Activated T-helper 1 cell treated with anti-CD3 and anti-CD28 coated beads, Interleukin-12 subunit alpha, Interleukin-12 subunit beta, Interleukin-2, Interleukin-4 antibody, amounts not matched to agents 30 ng/mL and 10 ng/mL and 1 ng/mL, durations not matched to agents 14 hours and 24 hours and 36 hours (primary cell): ENCODE measurements around the gene NSD1. TPM values are rescaled to one million over a fixed set of nuclear protein-coding genes. Genes with fewer than 3 reads are reported as not detected.
A peak's percentile ranks its signal among the peaks of the same experiment; 100 is the strongest.

Experiments
- DNase-seq: peaks from one replicate; pipeline ENCODE4 v3.0.0; 2021; ENCODE audit warnings: low spot score
- H3K27ac Mint-ChIP-seq: one replicate; pipeline ENCODE4 v1.8.0; 2021; ENCODE audit warnings: mild to moderate bottlenecking, mixed read lengths
- H3K27me3 Mint-ChIP-seq: one replicate; pipeline ENCODE4 v1.8.0; 2022; ENCODE audit warnings: mild to moderate bottlenecking, moderate library complexity, mixed read lengths; ENCODE audit not compliant: insufficient read depth
- H3K36me3 Mint-ChIP-seq: one replicate; pipeline ENCODE4 v1.8.0; 2021; ENCODE audit warnings: low read depth, mixed read lengths
- H3K4me1 Mint-ChIP-seq: one replicate; pipeline ENCODE4 v1.8.0; 2021; ENCODE audit warnings: low read depth, mixed read lengths
- H3K4me3 Mint-ChIP-seq: one replicate; pipeline ENCODE4 v1.8.0; 2021; ENCODE audit warnings: mild to moderate bottlenecking, moderate library complexity, mixed read lengths
- H3K9me3 Mint-ChIP-seq: one replicate; pipeline ENCODE4 v1.8.0; 2021; ENCODE audit warnings: mixed read lengths
- intact Hi-C: fragments of 100-400 bp; cut with micrococcal nuclease; formaldehyde crosslinking; loops from one replicate; pipeline ENCODE4 v1.15.1; 2024
- total RNA-seq: library from RNA; stranded (reverse); gene quantifications from 2 replicates; pipeline ENCODE4 v1.2.3, GENCODE V29; 2022

Gene NSD1
- total RNA-seq, 1 donor from 2014 or later: 108 TPM

- peak overlapping the region; percentile 44 for H3K27ac Mint-ChIP-seq
- H3K9me3 Mint-ChIP-seq: no peaks in the 10 kb centered on the region
- H3K4me3 Mint-ChIP-seq: peak overlapping the region; percentile 89
- no peaks in the 10 kb centered on the region for H3K27me3 Mint-ChIP-seq
- H3K4me1 Mint-ChIP-seq: peaks cover 61% of the 10 kb centered on the region
- DNase-seq: peak; percentile 68
- intact Hi-C loops: loop anchor here (5.0 kb wide), 3 partner anchors 302 to 843 kb away; partner anchors contain the start of genes NHP2, RNF44 and UIMC1
- peaks cover 29% of the 10 kb centered on the region for H3K36me3 Mint-ChIP-seq
Observed at GRCh38 chr5:177309351-177310191, 176.0 kb downstream of the NSD1 start.

GRCh38 chr5:177310332-177310731 is 176.8 kb downstream of the NSD1 start:
- Mint-ChIP-seq H3K4me1 (peaks cover 53% of the 10 kb centered on the region), H3K27ac (no peak overlapping the region)

DNA sequence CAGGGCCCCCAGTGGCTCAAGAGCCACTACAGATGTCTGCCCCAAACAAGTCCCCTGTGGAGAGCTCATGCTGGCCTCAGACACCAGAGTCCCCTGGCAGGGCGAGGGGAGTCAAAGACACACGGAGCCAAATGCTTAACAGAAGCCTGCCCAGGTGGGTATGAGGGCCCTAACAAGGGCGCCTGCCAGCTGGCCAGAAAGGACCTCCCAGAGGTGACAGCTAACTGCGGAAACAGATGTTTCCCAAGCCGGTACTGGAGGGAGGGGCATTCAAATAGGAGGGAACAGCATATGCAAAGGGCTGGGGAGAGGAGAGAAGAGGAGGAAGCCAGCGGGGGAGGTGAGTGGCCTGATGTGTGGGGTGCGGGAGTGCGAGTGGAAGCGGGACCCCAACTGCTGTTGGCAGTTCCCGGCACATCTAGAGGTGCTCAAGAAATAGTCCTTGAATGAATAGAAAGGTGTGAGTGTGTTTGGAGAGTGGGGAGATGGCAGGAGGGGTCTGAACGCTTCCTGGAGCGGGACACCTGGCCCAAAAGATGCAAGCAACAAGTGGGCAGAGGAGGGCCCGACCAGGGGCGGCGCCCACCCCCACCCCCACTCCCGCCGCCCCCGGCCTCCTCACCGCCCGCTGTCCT is 177.3 kb downstream of the NSD1 start:
- H3K27ac Mint-ChIP-seq: peak overlapping the region; percentile 85
- H3K9me3 Mint-ChIP-seq: no peaks in the 10 kb centered on the region
- H3K4me1 Mint-ChIP-seq: peaks cover 49% of the 10 kb centered on the region
- no peaks in the 10 kb centered on the region for H3K27me3 Mint-ChIP-seq
- intact Hi-C loops: loop anchor here (1.0 to 5.0 kb wide), 4 partner anchors 8 to 841 kb away; partner anchors contain the start of genes NHP2, PRELID1, RAB24 and RNF44
- peak overlapping the region; percentile 89 for H3K4me3 Mint-ChIP-seq
- H3K36me3 Mint-ChIP-seq: peaks cover 16% of the 10 kb centered on the region
- DNase-seq: no peak

More at GRCh38 chr5:177310332-177310731, 176.8 kb downstream of the NSD1 start:
- no peak for DNase-seq
- no peaks in the 10 kb centered on the region for H3K9me3 Mint-ChIP-seq
- peak overlapping the region; percentile 89 for H3K4me3 Mint-ChIP-seq
- no peaks in the 10 kb centered on the region for H3K27me3 Mint-ChIP-seq
- peaks cover 21% of the 10 kb centered on the region for H3K36me3 Mint-ChIP-seq
- intact Hi-C loops: loop anchor here (5.0 kb wide), 3 partner anchors 303 to 842 kb away; partner anchors contain the start of genes NHP2, RNF44 and UIMC1

- Mint-ChIP-seq H3K4me3 (peak overlapping the region; percentile 87), H3K9me3 (no peaks in the 10 kb centered on the region), H3K4me1 (peaks cover 49% of the 10 kb centered on the region), H3K27ac (peak overlapping the region; percentile 74), H3K27me3 (no peaks in the 10 kb centered on the region), H3K36me3 (peaks cover 13% of the 10 kb centered on the region)
- no peak for DNase-seq
- intact Hi-C loops: loop anchor here (1.0 to 5.0 kb wide), 4 partner anchors 8 to 841 kb away; partner anchors contain the start of genes NHP2, PRELID1, RAB24 and RNF44
Observed at GRCh38 chr5:177311392-177311722, 177.8 kb downstream of the NSD1 start.

- Mint-ChIP-seq H3K9me3 (no peaks in the 10 kb centered on the region), H3K4me1 (peaks cover 44% of the 10 kb centered on the region), H3K27ac (peak within 1 kb of the TSS; percentile 85), H3K36me3 (peaks cover 7% of the 10 kb centered on the region), H3K4me3 (peak within 1 kb of the TSS; percentile 89), H3K27me3 (no peaks in the 10 kb centered on the region)
- peak; percentile 96 for DNase-seq
- intact Hi-C loops: loop anchor here (1.0 to 5.0 kb wide), 9 partner anchors 9 to 840 kb away; partner anchors contain the start of genes DDX41, GRK6, LMAN2 and NHP2
Observed at GRCh38 chr5:177311723-177312648, 178.4 kb downstream of the NSD1 start, which contains the start of gene MXD3. TSS of gene MXD3 (minus strand) at chr5:177311898. CDS start at chr5:177311830, 68 bp downstream.

- H3K4me3 Mint-ChIP-seq: peak overlapping the region; percentile 87
- peak overlapping the region; percentile 84 for H3K27ac Mint-ChIP-seq
- intact Hi-C loops: loop anchor here (1.0 to 5.0 kb wide), 9 partner anchors 39 to 840 kb away; partner anchors contain the start of genes DDX41, GRK6, LMAN2 and NHP2
- peaks cover 9% of the 10 kb centered on the region for H3K36me3 Mint-ChIP-seq
- DNase-seq: peak; percentile 50
- peaks cover 43% of the 10 kb centered on the region for H3K4me1 Mint-ChIP-seq
- H3K27me3 Mint-ChIP-seq: no peaks in the 10 kb centered on the region
- H3K9me3 Mint-ChIP-seq: no peaks in the 10 kb centered on the region
Observed at GRCh38 chr5:177312649-177313181, 179.1 kb downstream of the NSD1 start.

DNA sequence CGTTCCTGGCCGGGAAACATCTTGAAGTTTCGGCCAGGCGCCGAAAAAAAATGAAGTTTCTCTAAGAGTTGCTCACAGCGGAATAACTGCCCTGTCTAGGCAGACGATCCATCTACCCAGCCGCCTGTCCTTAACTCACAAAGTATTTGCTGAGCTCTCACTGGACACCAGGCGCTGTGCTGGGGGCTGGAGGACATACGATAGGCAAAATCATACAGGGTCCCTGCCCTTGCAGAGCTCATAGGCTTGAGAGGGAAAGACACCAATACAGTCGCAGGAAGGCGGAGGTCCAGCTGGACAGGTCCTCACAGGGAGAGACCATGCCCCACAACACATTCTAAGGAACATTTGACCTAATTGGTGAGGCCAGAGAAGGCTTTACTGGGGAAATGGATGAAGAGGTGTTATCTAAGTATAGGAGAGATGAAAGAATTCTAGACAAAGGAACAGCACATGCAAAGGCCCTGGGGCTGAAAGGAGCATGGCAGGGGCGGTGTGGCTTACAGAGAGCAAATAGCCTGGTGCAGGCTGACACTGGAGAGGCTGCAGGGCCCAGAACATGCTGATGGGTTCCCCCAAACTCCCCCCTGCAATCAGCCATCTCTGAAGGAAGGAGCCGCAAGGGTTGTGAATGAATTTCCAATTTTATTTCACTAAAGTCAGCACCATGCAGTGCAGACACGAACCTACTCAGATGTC is 180.1 kb downstream of the NSD1 start:
- Mint-ChIP-seq H3K4me3 (no peak overlapping the region), H3K27ac (no peak overlapping the region), H3K9me3 (no peaks in the 10 kb centered on the region), H3K4me1 (peaks cover 48% of the 10 kb centered on the region), H3K27me3 (no peaks in the 10 kb centered on the region), H3K36me3 (peaks cover 9% of the 10 kb centered on the region)
- DNase-seq: no peak
- intact Hi-C loops: loop anchor here (1.0 to 5.0 kb wide), 6 partner anchors 203 to 839 kb away; partner anchors contain the start of genes DDX41, NHP2, RNF44 and TMED9

DNA sequence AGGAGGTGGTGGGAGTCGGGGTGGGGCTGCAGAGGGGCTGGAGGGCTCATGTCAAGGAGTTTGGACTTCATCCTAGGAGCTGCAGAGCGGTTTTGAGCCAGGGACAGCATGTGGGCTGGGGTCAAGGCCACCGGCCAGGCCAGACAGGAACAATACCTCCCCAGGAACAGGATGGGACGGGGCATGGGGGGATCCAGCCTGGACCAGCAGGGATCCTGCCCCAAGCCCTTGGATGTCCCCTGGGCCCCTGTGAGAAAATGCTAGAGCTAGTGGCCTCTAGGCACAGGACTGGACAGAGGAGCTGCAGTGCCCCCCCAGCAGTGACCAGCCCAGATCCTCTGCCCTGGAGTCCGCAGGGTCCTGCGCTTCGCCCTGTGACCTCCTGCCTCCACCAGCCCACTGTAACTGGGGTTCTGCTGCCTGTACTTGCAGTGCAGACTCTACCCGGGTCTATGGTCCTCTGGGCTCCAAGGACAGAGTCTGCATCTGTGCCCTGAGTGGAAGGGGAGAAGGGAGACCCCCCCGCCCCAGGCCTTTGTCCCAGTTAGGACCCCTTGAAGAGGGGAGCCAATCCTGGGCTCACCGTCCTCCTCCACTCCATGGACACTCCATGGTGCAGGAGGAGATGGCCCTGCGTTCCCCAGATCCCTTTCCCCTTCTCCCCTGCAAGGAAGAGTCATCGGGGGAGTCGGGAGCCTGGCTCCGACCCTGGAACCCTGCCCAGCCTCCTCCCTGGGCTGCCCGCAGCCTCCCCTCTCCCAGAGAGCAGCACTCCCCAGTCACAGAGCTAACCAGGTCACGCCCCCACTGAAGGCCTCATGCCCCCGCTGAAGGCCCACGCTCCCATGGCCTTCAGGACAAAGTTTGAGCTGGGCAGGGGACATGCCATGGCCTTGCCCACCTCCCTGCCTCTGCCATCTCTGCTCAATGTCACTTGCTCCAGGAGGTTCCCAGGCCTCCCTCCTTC is 181.1 kb downstream of the NSD1 start:
- Mint-ChIP-seq H3K4me3 (no peak overlapping the region), H3K27ac (no peak overlapping the region), H3K9me3 (peaks cover 4% of the 10 kb centered on the region), H3K36me3 (peaks cover 9% of the 10 kb centered on the region), H3K4me1 (peaks cover 40% of the 10 kb centered on the region), H3K27me3 (no peaks in the 10 kb centered on the region)
- DNase-seq: no peak
- intact Hi-C loops: loop anchor here (5.0 kb wide), 3 partner anchors 307 to 838 kb away; partner anchors contain the start of genes NHP2, RNF44 and UIMC1

DNA sequence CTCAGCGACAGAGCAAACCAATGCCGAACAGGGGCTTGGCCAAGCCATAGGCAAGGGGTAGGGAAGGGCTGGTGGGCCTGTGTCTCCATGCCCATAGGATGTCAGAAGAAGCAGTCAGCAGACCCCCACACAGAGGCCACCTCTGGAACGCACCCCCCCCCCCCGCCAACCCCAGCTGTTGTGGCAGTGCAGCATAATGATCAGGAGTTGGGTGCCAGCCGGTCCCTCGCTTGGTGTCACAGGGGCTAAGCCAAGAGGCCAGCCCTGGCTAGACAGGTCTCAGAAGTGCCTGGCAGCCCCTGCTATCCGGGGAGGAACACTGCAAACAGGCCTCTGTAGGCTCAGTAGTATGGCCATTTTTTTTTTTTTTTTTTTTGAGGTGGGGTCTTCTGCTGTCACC is 181.8 kb downstream of the NSD1 start:
- DNase-seq: no peak
- no peaks in the 10 kb centered on the region for H3K27me3 Mint-ChIP-seq
- H3K36me3 Mint-ChIP-seq: peaks cover 11% of the 10 kb centered on the region
- H3K4me3 Mint-ChIP-seq: no peak overlapping the region
- H3K4me1 Mint-ChIP-seq: peaks cover 34% of the 10 kb centered on the region
- H3K9me3 Mint-ChIP-seq: peaks cover 5% of the 10 kb centered on the region
- H3K27ac Mint-ChIP-seq: no peak overlapping the region
- intact Hi-C loops: no loop called here

DNA sequence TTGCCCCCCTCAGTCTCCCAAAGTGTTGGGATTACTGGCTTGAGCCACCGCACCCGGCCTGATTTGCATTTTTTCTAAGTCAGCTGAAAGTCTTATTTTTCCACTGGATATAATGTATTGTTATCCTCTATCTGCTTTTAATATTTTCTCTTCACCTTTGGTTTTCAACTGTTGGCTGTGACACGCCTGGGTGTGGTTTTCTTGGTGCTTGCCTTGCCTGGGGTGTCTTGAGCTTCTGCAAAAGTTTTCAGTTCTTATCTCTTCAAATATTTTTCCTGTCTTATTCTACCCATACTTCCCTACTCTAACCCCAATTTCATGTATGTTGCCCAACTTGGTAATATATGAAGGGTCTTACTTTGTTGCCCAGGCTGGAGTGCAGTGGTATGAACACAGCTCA is 182.4 kb downstream of the NSD1 start:
- Mint-ChIP-seq H3K4me1 (peaks cover 30% of the 10 kb centered on the region), H3K27ac (no peak overlapping the region), H3K27me3 (no peaks in the 10 kb centered on the region), H3K4me3 (no peak overlapping the region), H3K36me3 (peaks cover 11% of the 10 kb centered on the region), H3K9me3 (peaks cover 5% of the 10 kb centered on the region)
- intact Hi-C loops: no loop called here
- DNase-seq: no peak
